HCT116 (cell line): Measurements from ENCODE around the gene ST6GALNAC2. TPM values are rescaled to one million over a fixed set of nuclear protein-coding genes. Genes with fewer than 3 reads are reported as not detected.

Experiments used
- ATAC-seq: fragments of 200-7000 bp; cut with Tn5 transposase; 2 replicates; pipeline ENCODE4 v1.9.1; 2020; ENCODE audit warnings: mild to moderate bottlenecking, moderate library complexity
- BruUV-seq: library from RNA; stranded (reverse); fragments of 400-500 nt; replicated peaks from 2 replicates; lab custom pipeline; 2021; lab: Mats Ljungman, UMichigan
- CTCF ChIA-PET: fragments of 300-600 bp; sonication (Branson Sonifier 250); formaldehyde crosslinking; loops from one replicate; lab custom pipeline; 2021; ENCODE audit warnings: antibody characterized with exemption; lab: Charles Lee
- POLR2A ChIA-PET: fragments of 300-600, 350-600 bp; sonication (Branson Sonifier 250); formaldehyde crosslinking; loops from one replicate; lab custom pipeline; 2021; ENCODE audit warnings: antibody characterized with exemption; lab: Charles Lee
- RAD21 ChIA-PET, 2 experiments: fragments of 300-600 bp; sonication (Branson Sonifier 250); formaldehyde crosslinking; loops; one replicate each; lab custom pipeline; 2023; ENCODE audit warnings: low total read pairs in 2 of 2; ENCODE audit not compliant: uncharacterized antibody in 2 of 2, unreplicated experiment in 2 of 2, low non-redundant PET in 1 of 2; lab: Charles Lee
- DNase-seq: peaks from one replicate; pipeline ENCODE4 v3.0.0-alpha.2; 2010; ENCODE audit warnings: low read depth, low spot score
- H2AFZ ChIP-seq: fragments of 200-600 bp; shearing (Covaris generic), sonication (generic); 2 replicates; pipeline ENCODE4 v1.6.1; 2017; ENCODE audit warnings: low read depth, mixed run types, mixed read lengths, antibody characterized with exemption, low read length; ENCODE audit not compliant: poor library complexity, severe bottlenecking
- H3K27ac ChIP-seq: 2 replicates; pipeline ENCODE4 v1.5.1; 2012; ENCODE audit warnings: low read depth, low read length
- H3K27me3 ChIP-seq: fragments of 200-600 bp; sonication (generic); 2 replicates; pipeline ENCODE4 v1.6.1; 2016; ENCODE audit warnings: mixed run types, low read length, mixed read lengths; ENCODE audit not compliant: insufficient read depth
- H3K36me3 ChIP-seq, 2 experiments: fragments of 200-500 bp in 1 of 2; fragments of 200-600 bp in 1 of 2; sonication (Bioruptor generic) in 1 of 2; sonication (generic) in 1 of 2; 2 replicates each; pipeline versions ENCODE4 v1.5.1 to v1.6.1; 2014 to 2016; ENCODE audit warnings: low read length in 2 of 2, inconsistent platforms in 1 of 2, mixed read lengths in 1 of 2, mixed run types in 1 of 2; ENCODE audit not compliant: insufficient read depth in 2 of 2, control insufficient read depth in 1 of 2
- H3K4me1 ChIP-seq, 2 experiments: fragments of 200-600 bp in 1 of 2; sonication (generic) in 1 of 2; 2 replicates each; pipeline versions ENCODE4 v1.5.1 to v1.6.1; 2012 to 2017; ENCODE audit warnings: low read length in 2 of 2, inconsistent platforms in 1 of 2, mild to moderate bottlenecking in 1 of 2, mixed read lengths in 1 of 2, mixed run types in 1 of 2, moderate library complexity in 1 of 2; ENCODE audit not compliant: insufficient read depth in 2 of 2, control insufficient read depth in 1 of 2
- H3K4me2 ChIP-seq: fragments of 200-600 bp; sonication (generic); 2 replicates; pipeline ENCODE4 v1.6.1; 2017; ENCODE audit warnings: mixed run types, low read length, mixed read lengths
- H3K4me3 ChIP-seq, 2 experiments: fragments of 200-600 bp in 1 of 2; sonication (generic) in 1 of 2; replicated peaks in 1 of 2; 2 replicates each; pipeline ENCODE4 v1.5.1; 2011 to 2016; ENCODE audit warnings: low read length in 2 of 2, control low read depth in 1 of 2, low read depth in 1 of 2, mild to moderate bottlenecking in 1 of 2, mixed read lengths in 1 of 2, mixed run types in 1 of 2
- H3K79me2 ChIP-seq: fragments of 200-600 bp; sonication (generic); 2 replicates; pipeline ENCODE4 v1.6.1; 2017; ENCODE audit warnings: mild to moderate bottlenecking, mixed run types, low read length, moderate library complexity, mixed read lengths; ENCODE audit not compliant: insufficient read depth
- H3K9ac ChIP-seq: fragments of 200-600 bp; sonication (generic); 2 replicates; pipeline ENCODE4 v1.6.1; 2016; ENCODE audit warnings: low read length, mixed read lengths
- H3K9me2 ChIP-seq: fragments of 200-600 bp; sonication (generic), shearing (Covaris generic); 2 replicates; pipeline ENCODE4 v1.6.1; 2017; ENCODE audit warnings: mixed run types, mild to moderate bottlenecking, moderate library complexity; ENCODE audit not compliant: insufficient read depth
- H3K9me3 ChIP-seq, 2 experiments: fragments of 200-500 bp in 1 of 2; fragments of 200-600 bp in 1 of 2; sonication (Bioruptor generic) in 1 of 2; sonication (generic) in 1 of 2; 2 replicates each; pipeline ENCODE4 v1.6.1; 2014 to 2017; ENCODE audit warnings: low read length in 2 of 2, mixed read lengths in 2 of 2, inconsistent platforms in 1 of 2, low read depth in 1 of 2, mild to moderate bottlenecking in 1 of 2, mixed run types in 1 of 2, moderate library complexity in 1 of 2; ENCODE audit not compliant: control insufficient read depth in 1 of 2, insufficient read depth in 1 of 2
- H4K20me1 ChIP-seq: fragments of 200-600 bp; sonication (generic), shearing (Covaris generic); 2 replicates; pipeline ENCODE4 v1.6.1; 2017; ENCODE audit warnings: mixed run types, mild to moderate bottlenecking, moderate library complexity; ENCODE audit not compliant: insufficient read depth
- CBX3 ChIP-seq: IDR thresholded peaks from 2 replicates; pipeline ENCODE4 v1.6.1; 2012; ENCODE audit warnings: low read depth
- POLR2AphosphoS5 ChIP-seq: IDR thresholded peaks from 2 replicates; pipeline ENCODE4 v1.6.1; 2011; ENCODE audit warnings: mild to moderate bottlenecking, low read depth, low read length, moderate library complexity
- REST ChIP-seq: IDR thresholded peaks from 2 replicates; pipeline ENCODE4 v1.6.1; 2012; ENCODE audit warnings: low read depth
- TCF7L2 ChIP-seq: IDR thresholded peaks from 2 replicates; pipeline ENCODE4 v1.7.0; 2011; ENCODE audit warnings: borderline replicate concordance, inconsistent platforms; ENCODE audit not compliant: insufficient read depth, insufficient read length; ENCODE audit errors: extremely low read depth
- intact Hi-C: fragments of 100-400 bp; cut with micrococcal nuclease; formaldehyde crosslinking; loops from 2 replicates; pipeline ENCODE4 v1.10.0; 2022
- total RNA-seq: library from RNA; stranded (reverse); gene quantifications from one replicate; pipeline ENCODE4 v1.2.1, GENCODE V29; 2021; ENCODE audit not compliant: unreplicated experiment

ST6GALNAC2 gene
- total RNA-seq, 1 experiment from 2014 or later = 14.7 TPM

- Histone ChIP-seq H2AFZ (no peak overlapping the region), H3K9me3 (no peaks in the 10 kb centered on the region), H3K9me2 (no peaks in the 10 kb centered on the region), H4K20me1 (peaks cover 28% of the 10 kb centered on the region; the same call in 1 of the 2 replicates)
- intact Hi-C loops = no loop called here
- ATAC-seq = peak; percentile 18
- DNase-seq = no peak
- POLR2A ChIA-PET = interaction anchor here (1.4 to 3.7 kb wide), 6 partner anchors 10 to 57 kb away, joined by 5 to 26 read pairs (median 6); no protein-coding TSS in a partner anchor
- TF ChIP-seq POLR2AphosphoS5 (peak; percentile 47), CBX3 (no peak)
- TF ChIP-seq, all 23 proteins: peak for 1
- H3K36me3 ChIP-seq = peaks cover 12 to 34% of the 10 kb centered on the region in 2 experiments; a peak in 3 of 4 replicates
- no peaks in the 10 kb centered on the region for H3K27me3 ChIP-seq
- RAD21 ChIA-PET = interaction anchor here in 1 of 2 experiments (1.4 kb wide), 1 partner anchor 56 kb away, joined by 5 read pairs; no protein-coding TSS in a partner anchor
- H3K9ac ChIP-seq = no peak overlapping the region
- BruUV-seq = no TSS peak
- H3K4me2 ChIP-seq = no peak overlapping the region
- no peak overlapping the region for H3K4me3 ChIP-seq
- no peak overlapping the region; the same call in 1 of the 2 replicates for H3K27ac ChIP-seq
- CTCF ChIA-PET = interaction anchor here (1.0 to 2.6 kb wide), 4 partner anchors 10 to 114 kb away, joined by 3 to 11 read pairs (median 6); no protein-coding TSS in a partner anchor
- peaks cover 0 to 25% of the 10 kb centered on the region in 2 experiments; a peak in 1 of 4 replicates for H3K4me1 ChIP-seq
- H3K79me2 ChIP-seq = peaks cover 21% of the 10 kb centered on the region
These were observed 17.8 kb downstream of the ST6GALNAC2 start for GRCh38 chr17:76567634-76568432.

- H3K79me2 ChIP-seq = peaks cover 30% of the 10 kb centered on the region
- no TSS peak for BruUV-seq
- H3K4me2 ChIP-seq = no peak overlapping the region
- no peak overlapping the region for H2AFZ ChIP-seq
- H3K9me3 ChIP-seq = no peaks in the 10 kb centered on the region
- ChIA-PET CTCF (interaction anchor here (1.1 to 2.6 kb wide), 5 partner anchors 9 to 115 kb away, joined by 3 to 11 read pairs (median 8); no protein-coding TSS in a partner anchor), POLR2A (interaction anchor here (0.7 to 3.7 kb wide), 8 partner anchors 10 to 105 kb away, joined by 3 to 26 read pairs (median 6); no protein-coding TSS in a partner anchor), RAD21 (interaction anchor here in 1 of 2 experiments (1.4 kb wide), 1 partner anchor 56 kb away, joined by 5 read pairs; no protein-coding TSS in a partner anchor)
- H3K27me3 ChIP-seq = no peaks in the 10 kb centered on the region
- peaks cover 0 to 26% of the 10 kb centered on the region in 2 experiments; a peak in 2 of 4 replicates for H3K4me1 ChIP-seq
- peaks cover 33% of the 10 kb centered on the region; the same call in 1 of the 2 replicates for H4K20me1 ChIP-seq
- intact Hi-C loops = no loop called here
- TF ChIP-seq REST (no peak), TCF7L2 (no peak), POLR2AphosphoS5 (peak; percentile 50; the same call in 1 of the 2 replicates)
- H3K36me3 ChIP-seq = peaks cover 16 to 40% of the 10 kb centered on the region in 2 experiments
- peak; percentile 12 for ATAC-seq
- H3K9ac ChIP-seq = no peak overlapping the region
- H3K4me3 ChIP-seq = no peak overlapping the region
- H3K27ac ChIP-seq = peak overlapping the region; percentile 38
- no peaks in the 10 kb centered on the region for H3K9me2 ChIP-seq
- no peak for DNase-seq
These were observed 18.6 kb downstream of the ST6GALNAC2 start for GRCh38 chr17:76566988-76567431.
